ENCODE data around the gene IFNA1. TPM values are rescaled to one million over a fixed set of nuclear protein-coding genes. Genes with fewer than 3 reads are reported as not detected.

The IFNA1 gene
- not detected for total RNA-seq
- long read RNA-seq = 0 reads

GRCh38 chr9:21440139-21440538 lies at the start of gene IFNA1:
IFNA1 (plus strand) TSS chr9:21440439; CDS start chr9:21440508, 69 bp downstream.
- intact Hi-C loops (cut with DNase I) = no loop called here
- no peak for DNase-seq (ENCODE audit: low spot score)

DNA sequence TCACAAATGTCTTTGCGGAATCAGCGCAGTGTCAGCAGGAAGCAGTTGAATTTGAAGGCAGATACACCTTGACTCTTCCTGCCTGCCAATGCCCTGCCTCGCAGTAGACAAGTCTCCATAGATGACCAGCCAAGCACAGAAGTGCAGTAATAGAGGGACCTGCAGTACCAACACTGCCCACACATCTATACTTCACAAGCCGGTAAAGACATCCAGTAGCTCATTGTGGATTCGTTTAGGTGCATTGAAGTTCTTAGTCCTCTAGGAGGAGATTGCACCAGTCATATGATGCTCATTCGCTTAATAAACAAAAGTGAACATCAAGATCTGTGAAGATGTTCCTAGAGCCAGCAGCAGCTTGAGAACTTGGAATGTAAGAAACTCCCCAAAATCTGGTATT lies 48.0 kb upstream of the IFNA1 start:
- no peak for DNase-seq (ENCODE audit: low spot score)
- intact Hi-C loops (cut with DNase I) = no loop called here

- intact Hi-C loops (cut with DNase I) = loop anchor here (5.0 kb wide), 1 partner anchor 74 kb away; no protein-coding TSS in a partner anchor
- no peak for DNase-seq (ENCODE audit: low spot score)
Measured at GRCh38 chr9:21395778-21396717, 44.2 kb upstream of the IFNA1 start.

- no peak for DNase-seq (ENCODE audit: low spot score)
- intact Hi-C loops (cut with DNase I) = loop anchor here (5.0 kb wide), 1 partner anchor 77 kb away; no protein-coding TSS in a partner anchor
Measured at GRCh38 chr9:21398955-21399489, 41.2 kb upstream of the IFNA1 start.

DNA sequence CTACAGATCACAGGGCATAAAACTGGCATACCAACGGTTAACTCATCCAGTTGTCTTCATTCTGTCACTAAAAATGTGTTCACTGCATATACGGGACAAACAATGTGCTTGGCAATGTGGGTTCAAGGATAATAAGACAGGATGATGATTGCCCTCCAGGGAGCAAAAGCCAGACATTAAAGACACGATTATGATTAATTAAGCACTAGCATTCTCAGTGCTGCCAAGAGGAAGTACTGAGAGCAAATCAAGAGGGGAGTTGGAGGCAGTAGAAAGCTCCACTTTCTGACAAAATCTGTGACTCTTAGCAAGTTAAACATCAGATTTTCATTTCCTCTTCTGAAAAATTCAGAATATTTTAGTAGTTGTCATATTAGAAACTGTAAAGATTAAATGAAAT lies 40.3 kb upstream of the IFNA1 start:
- intact Hi-C loops (cut with DNase I) = loop anchor here (5.0 kb wide), 1 partner anchor 78 kb away; no protein-coding TSS in a partner anchor

DNA sequence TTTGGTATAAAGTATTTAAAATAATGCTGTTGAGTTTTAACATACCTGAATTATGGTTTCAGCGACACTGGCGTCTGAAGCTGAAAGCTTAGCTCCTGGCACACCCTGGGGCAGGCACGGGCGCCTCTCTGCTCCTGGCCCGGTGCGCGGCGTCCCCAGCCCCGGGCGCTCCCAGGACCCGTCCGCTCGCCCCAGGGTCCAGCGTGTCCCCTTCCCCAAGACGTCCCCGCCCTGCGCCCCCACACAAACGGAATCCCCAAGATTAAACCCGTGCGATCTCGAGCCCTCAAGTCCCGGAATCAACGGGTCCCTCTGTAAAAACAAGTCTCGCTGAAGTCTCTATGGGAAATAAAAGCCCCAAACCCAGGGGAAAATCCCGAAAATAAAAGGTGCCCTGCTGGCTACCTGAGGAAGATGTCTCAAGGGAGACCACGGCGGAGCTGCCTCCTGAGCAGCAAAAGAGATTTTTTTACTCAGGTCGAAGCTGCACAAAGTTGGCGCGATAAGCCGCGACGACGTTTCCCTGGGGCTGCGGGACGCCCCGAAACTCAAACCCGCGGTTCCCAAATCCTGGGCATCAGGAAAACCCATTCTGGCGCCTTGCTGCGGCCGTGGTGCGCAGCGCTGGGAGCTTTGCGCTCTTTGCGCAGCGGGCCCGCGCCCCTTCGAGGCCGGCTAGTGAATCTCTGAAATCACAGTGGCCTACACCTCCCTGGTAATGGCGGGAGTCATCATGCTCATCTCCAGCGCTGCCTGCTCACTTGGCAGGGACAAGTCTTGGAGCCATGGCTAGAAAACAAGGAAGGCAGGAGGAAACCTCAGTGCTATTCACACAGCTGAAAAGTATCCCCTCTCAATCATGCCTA lies 37.6 kb upstream of the IFNA1 start:
- DNase-seq (ENCODE audit: low spot score) = no peak
- intact Hi-C loops (cut with DNase I) = no loop called here

More for the DNA sequence above, 40.3 kb upstream of the IFNA1 start:
- no peak for DNase-seq (ENCODE audit: low spot score)

GRCh38 chr9:21404146-21404545 lies 36.1 kb upstream of the IFNA1 start:
- intact Hi-C loops (cut with DNase I) = no loop called here
- no peak for DNase-seq (ENCODE audit: low spot score)

GRCh38 chr9:21408817-21409216 lies 31.4 kb upstream of the IFNA1 start, which contains the start of gene IFNA8:
IFNA8 (plus strand) TSS chr9:21409117; CDS start chr9:21409177, 60 bp downstream.
- intact Hi-C loops (cut with DNase I) = no loop called here

GRCh38 chr9:21412107-21412506 lies 28.1 kb upstream of the IFNA1 start:
- no peak for DNase-seq (ENCODE audit: low spot score)
- intact Hi-C loops (cut with DNase I) = no loop called here

More at GRCh38 chr9:21408817-21409216, 31.4 kb upstream of the IFNA1 start, which contains the start of gene IFNA8:
- no peak for DNase-seq (ENCODE audit: low spot score)

- intact Hi-C loops (cut with DNase I) = no loop called here
- no peak for DNase-seq (ENCODE audit: low spot score)
Measured at GRCh38 chr9:21413151-21413550, 27.1 kb upstream of the IFNA1 start.

DNA sequence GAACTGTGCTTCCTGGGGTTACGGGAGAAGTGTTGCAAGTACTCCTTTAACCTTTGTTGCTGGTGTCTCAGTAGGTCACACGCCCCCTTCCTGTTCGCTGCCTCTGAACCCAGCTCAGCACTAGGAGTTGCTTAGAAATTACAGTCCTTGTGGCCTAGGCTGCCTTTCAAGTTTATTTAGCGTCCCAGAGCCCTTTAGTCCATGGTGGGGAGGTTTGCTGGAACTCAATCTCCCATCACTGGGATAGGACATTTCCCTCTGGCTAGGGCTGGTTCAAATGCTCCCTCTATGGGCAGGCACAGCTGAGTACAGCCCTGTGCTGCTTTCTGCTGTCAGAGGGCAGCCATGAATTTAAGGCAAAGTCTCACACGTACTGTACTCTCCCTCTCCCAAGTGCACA lies 26.6 kb upstream of the IFNA1 start:
- no peak for DNase-seq (ENCODE audit: low spot score)
- intact Hi-C loops (cut with DNase I) = no loop called here

- no peak for DNase-seq (ENCODE audit: low spot score)
- intact Hi-C loops (cut with DNase I) = no loop called here
Measured at GRCh38 chr9:21414220-21414940, 25.9 kb upstream of the IFNA1 start.

GRCh38 chr9:21415493-21416267 lies 24.6 kb upstream of the IFNA1 start:
- no peak for DNase-seq (ENCODE audit: low spot score)
- intact Hi-C loops (cut with DNase I) = no loop called here

GRCh38 chr9:21428235-21428634 lies 12.0 kb upstream of the IFNA1 start:
- DNase-seq (ENCODE audit: low spot score) = no peak
- intact Hi-C loops (cut with DNase I) = no loop called here

- intact Hi-C loops (cut with DNase I) = no loop called here
- DNase-seq (ENCODE audit: low spot score) = no peak
Measured at GRCh38 chr9:21429191-21429590, 11.0 kb upstream of the IFNA1 start.

- intact Hi-C loops (cut with DNase I) = no loop called here
- DNase-seq (ENCODE audit: low spot score) = no peak
Measured at GRCh38 chr9:21432672-21433425, 7.4 kb upstream of the IFNA1 start.

GRCh38 chr9:21434202-21435014 lies 5.8 kb upstream of the IFNA1 start:
- DNase-seq (ENCODE audit: low spot score) = no peak

More at GRCh38 chr9:21434202-21435014, 5.8 kb upstream of the IFNA1 start:
- intact Hi-C loops (cut with DNase I) = no loop called here
